Panc1 (cell line): Measurements from ENCODE around the gene PNMA6F. TPM values are rescaled to one million over a fixed set of nuclear protein-coding genes. Genes with fewer than 3 reads are reported as not detected.

ENCODE experiments used
- ATAC-seq: fragments of 200-7000 bp; cut with Tn5 transposase; 2 replicates; pipeline ENCODE4 v1.9.1; 2020; ENCODE audit warnings: mild to moderate bottlenecking, moderate library complexity
- BruUV-seq: library from RNA; stranded (reverse); fragments of 400-500 nt; replicated peaks from 2 replicates; lab custom pipeline; 2021; lab: Mats Ljungman, UMichigan
- CTCF ChIA-PET: fragments of 300-600 bp; sonication (Branson Sonifier 250); formaldehyde crosslinking; loops from one replicate; lab custom pipeline; 2022; ENCODE audit warnings: antibody characterized with exemption; lab: Charles Lee
- POLR2A ChIA-PET: fragments of 300-600 bp; sonication (Branson Sonifier 250); formaldehyde crosslinking; loops from one replicate; lab custom pipeline; 2022; ENCODE audit warnings: antibody characterized with exemption; lab: Charles Lee
- DNase-seq: peaks from one replicate; pipeline ENCODE4 v3.0.0-alpha.2; 2010; ENCODE audit warnings: low read depth, low spot score
- H3K27ac ChIP-seq: 2 replicates; pipeline ENCODE4 v1.5.1; 2011; ENCODE audit warnings: mild to moderate bottlenecking, low read length, inconsistent platforms
- H3K27me3 ChIP-seq: fragments of 200-500 bp; sonication (Bioruptor generic); 2 replicates; pipeline ENCODE4 v1.6.0; 2014; ENCODE audit warnings: low read length, inconsistent platforms; ENCODE audit not compliant: control insufficient read depth, insufficient read depth
- H3K36me3 ChIP-seq: fragments of 200-500 bp; sonication (Bioruptor generic); 2 replicates; pipeline ENCODE4 v1.5.1; 2014; ENCODE audit warnings: inconsistent platforms, mild to moderate bottlenecking, low read length, moderate library complexity; ENCODE audit not compliant: control insufficient read depth, insufficient read depth
- H3K4me1 ChIP-seq: 2 replicates; pipeline ENCODE4 v1.5.1; 2011; ENCODE audit warnings: inconsistent platforms, mild to moderate bottlenecking, low read length, moderate library complexity; ENCODE audit not compliant: control insufficient read depth, insufficient read depth
- H3K4me3 ChIP-seq, 2 experiments: 2 replicates each; pipeline ENCODE4 v1.5.1; 2011 to 2012; ENCODE audit warnings: low read depth in 2 of 2, low read length in 2 of 2, mild to moderate bottlenecking in 2 of 2, inconsistent platforms in 1 of 2, moderate library complexity in 1 of 2
- H3K9me3 ChIP-seq: fragments of 200-500 bp; sonication (Bioruptor generic); 2 replicates; pipeline ENCODE4 v1.5.1; 2014; ENCODE audit warnings: low read depth, mild to moderate bottlenecking, inconsistent platforms, low read length, moderate library complexity; ENCODE audit not compliant: control insufficient read depth, insufficient read depth
- CTCF ChIP-seq: fragments of 450-650 bp; IDR thresholded peaks from 2 replicates; pipeline ENCODE4 v1.5.1; 2017; ENCODE audit warnings: mild to moderate bottlenecking
- POLR2AphosphoS5 ChIP-seq: IDR thresholded peaks from 2 replicates; pipeline ENCODE4 v1.6.1; 2012; ENCODE audit warnings: mild to moderate bottlenecking, low read depth, low read length, moderate library complexity
- REST ChIP-seq, 2 experiments: IDR thresholded peaks; 2 replicates each; pipeline ENCODE4 v1.6.1; 2011 to 2012; ENCODE audit warnings: low read depth in 2 of 2, control low read depth in 1 of 2, low read length in 1 of 2, mild to moderate bottlenecking in 1 of 2, moderate library complexity in 1 of 2; ENCODE audit not compliant: insufficient read depth in 1 of 2
- SIN3A ChIP-seq: IDR thresholded peaks from 2 replicates; pipeline ENCODE4 v1.6.1; 2012; ENCODE audit warnings: low read depth, mild to moderate bottlenecking, low read length, moderate library complexity, borderline replicate concordance; ENCODE audit not compliant: insufficient read depth
- TCF7L2 ChIP-seq: IDR thresholded peaks from 2 replicates; pipeline ENCODE4 v1.6.1; 2011; ENCODE audit warnings: mild to moderate bottlenecking, low read depth, low read length, inconsistent platforms
- in situ Hi-C: cut with HindIII; loops from 2 replicates; pipeline ENCODE4 v1.10.0; 2016; ENCODE audit warnings: low sequenced_read_pairs, low pct_unique_long_range_greater_than_20kb
- intact Hi-C: fragments of 100-400 bp; cut with micrococcal nuclease; formaldehyde crosslinking; loops from one replicate; pipeline ENCODE4 v1.10.0; 2022; ENCODE audit not compliant: unreplicated experiment
- total RNA-seq: library from RNA; stranded (reverse); gene quantifications from one replicate; pipeline ENCODE4 v1.2.1, GENCODE V29; 2021; ENCODE audit not compliant: unreplicated experiment

Gene PNMA6F
- total RNA-seq, 1 experiment from 2014 or later = not detected

DNA sequence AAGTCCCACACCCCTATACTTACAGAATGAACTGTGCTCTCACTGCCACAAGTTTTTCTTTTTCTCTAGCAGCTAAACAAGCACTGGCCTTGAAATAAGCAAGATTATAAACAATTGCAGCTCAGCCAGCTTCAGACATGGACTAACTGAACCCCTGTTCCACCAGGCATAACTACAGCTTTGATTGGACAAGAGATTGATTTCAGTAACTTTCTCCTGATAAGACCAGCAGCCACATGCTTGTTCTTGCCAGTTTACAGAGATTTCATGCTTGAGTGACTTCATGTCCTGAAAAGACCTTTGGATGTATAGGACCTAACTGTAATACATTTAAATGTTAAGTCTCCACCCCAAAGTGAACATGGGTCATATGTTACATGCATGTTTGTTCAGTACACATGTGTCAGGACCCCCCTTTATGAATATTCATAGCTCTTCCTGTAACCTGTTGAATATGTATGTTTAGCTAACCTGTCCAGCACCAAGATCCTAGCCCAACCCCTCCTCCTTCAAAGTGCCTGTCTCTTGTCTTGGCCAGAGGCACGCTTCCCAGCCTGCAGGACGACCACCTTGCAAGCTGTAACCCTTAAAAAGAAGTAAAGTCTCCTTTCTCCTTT is 40.3 kb upstream of the PNMA6F start:
- no peak overlapping the region for H3K4me3 ChIP-seq
- H3K36me3 ChIP-seq = no peaks in the 10 kb centered on the region
- no TSS peak for BruUV-seq
- TF ChIP-seq REST (IDR thresholded peaks at IDR 0.05; ENCODE audit: insufficient read depth in 1 of 2, low read depth in 2 of 2, low read length in 1 of 2) = no peak
- peaks cover 8% of the 10 kb centered on the region for H3K27me3 ChIP-seq
- POLR2A ChIA-PET = no interaction called here
- CTCF ChIA-PET = no interaction called here
- H3K27ac ChIP-seq = no peak overlapping the region
- intact Hi-C loops = no loop called here
- no peaks in the 10 kb centered on the region for H3K4me1 ChIP-seq
- in situ Hi-C loops = no loop called here
- no peaks in the 10 kb centered on the region for H3K9me3 ChIP-seq
- no peak for DNase-seq
- no peak for ATAC-seq

- CTCF ChIA-PET = no interaction called here
- no peak for ATAC-seq
- no TSS peak for BruUV-seq
These were observed 36.3 kb upstream of the PNMA6F start for GRCh38 chrX:153357877-153358276.

More at GRCh38 chrX:153357877-153358276, 36.3 kb upstream of the PNMA6F start:
- H3K9me3 ChIP-seq = no peaks in the 10 kb centered on the region
- intact Hi-C loops (no loop called here), in situ Hi-C loops (no loop called here)
- no peak overlapping the region for H3K4me3 ChIP-seq
- H3K36me3 ChIP-seq = no peaks in the 10 kb centered on the region
- H3K27ac ChIP-seq = no peak overlapping the region
- DNase-seq = no peak
- TF ChIP-seq REST (IDR thresholded peaks at IDR 0.05; ENCODE audit: insufficient read depth in 1 of 2, low read depth in 2 of 2, low read length in 1 of 2) = no peak
- TF ChIP-seq SIN3A = no peak
- no peak for TF ChIP-seq TCF7L2
- TF ChIP-seq POLR2AphosphoS5 = no peak
- TF ChIP-seq CTCF = no peak
- no peaks in the 10 kb centered on the region for H3K4me1 ChIP-seq
- POLR2A ChIA-PET = no interaction called here
- H3K27me3 ChIP-seq = no peaks in the 10 kb centered on the region
